ENCODE measurements around the gene SETD7.

GRCh38 chr4:139476363-139476762, 79.7 kb downstream of the SETD7 start:
- no peak for TF ChIP-seq CTCF (conservative IDR thresholded peaks at IDR 0.05; ENCODE audit: low read depth, low read length)
- TF ChIP-seq EZH2 (IDR thresholded peaks at IDR 0.05; ENCODE audit: low read length, unreplicated experiment): no peak

Data from PC-3 (cell line).